Omental fat pad (tissue), 4 donors: Measurements from ENCODE around the gene ACIN1. TPM values are rescaled to one million over a fixed set of nuclear protein-coding genes. Genes with fewer than 3 reads are reported as not detected.

Experiments
- ATAC-seq: fragments of 150-250 bp; one replicate; pipeline ENCODE4 v1.9.1; 2016; ENCODE audit warnings: mild to moderate bottlenecking, moderate library complexity; ENCODE audit not compliant: low FRiP score
- DNase-seq: peaks from one replicate; pipeline ENCODE4 v3.0.0-alpha.2; 2019; ENCODE audit warnings: low spot score
- CTCF ChIP-seq, 3 donors: fragments of 450-650 bp; IDR thresholded peaks; one replicate each; pipeline ENCODE4 v1.5.1; 2016 to 2017; ENCODE audit warnings: antibody characterized with exemption in 3 of 3, mild to moderate bottlenecking in 3 of 3, moderate library complexity in 2 of 3
- total RNA-seq, 4 donors: library from RNA; depleted of rRNA; stranded (reverse); fragments of >200 nt; gene quantifications; one replicate each; pipeline ENCODE4 v1.1.0, GENCODE V29; 2016

Gene ACIN1
- total RNA-seq, 4 donors from 2014 or later = 85.6 to 143 (median 120) TPM

- TF ChIP-seq CTCF (IDR thresholded peaks at IDR 0.05) = no peak
- no peak for ATAC-seq
- no peak for DNase-seq
Observed at GRCh38 chr14:23124337-23124954, 29.5 kb upstream of the ACIN1 start.

GRCh38 chr14:23123419-23123818 is 28.5 kb upstream of the ACIN1 start:
- no peak for TF ChIP-seq CTCF (IDR thresholded peaks at IDR 0.05)
- DNase-seq = peak; percentile 42

GRCh38 chr14:23122086-23122485 is 27.1 kb upstream of the ACIN1 start:
- DNase-seq = no peak
- TF ChIP-seq CTCF (IDR thresholded peaks at IDR 0.05) = no peak
- no peak for ATAC-seq

More at GRCh38 chr14:23123419-23123818, 28.5 kb upstream of the ACIN1 start:
- no peak for ATAC-seq

- DNase-seq (no peak), ATAC-seq (peak; percentile 79)
- no peak for TF ChIP-seq CTCF (IDR thresholded peaks at IDR 0.05)
Observed at GRCh38 chr14:23121361-23121771, 26.4 kb upstream of the ACIN1 start.

- peak; percentile 10 to 100 (median 97) for TF ChIP-seq CTCF (IDR thresholded peaks at IDR 0.05)
- DNase-seq (peak; percentile 80), ATAC-seq (peak; percentile 88)
Observed at GRCh38 chr14:23120541-23121251, 25.8 kb upstream of the ACIN1 start.

DNA sequence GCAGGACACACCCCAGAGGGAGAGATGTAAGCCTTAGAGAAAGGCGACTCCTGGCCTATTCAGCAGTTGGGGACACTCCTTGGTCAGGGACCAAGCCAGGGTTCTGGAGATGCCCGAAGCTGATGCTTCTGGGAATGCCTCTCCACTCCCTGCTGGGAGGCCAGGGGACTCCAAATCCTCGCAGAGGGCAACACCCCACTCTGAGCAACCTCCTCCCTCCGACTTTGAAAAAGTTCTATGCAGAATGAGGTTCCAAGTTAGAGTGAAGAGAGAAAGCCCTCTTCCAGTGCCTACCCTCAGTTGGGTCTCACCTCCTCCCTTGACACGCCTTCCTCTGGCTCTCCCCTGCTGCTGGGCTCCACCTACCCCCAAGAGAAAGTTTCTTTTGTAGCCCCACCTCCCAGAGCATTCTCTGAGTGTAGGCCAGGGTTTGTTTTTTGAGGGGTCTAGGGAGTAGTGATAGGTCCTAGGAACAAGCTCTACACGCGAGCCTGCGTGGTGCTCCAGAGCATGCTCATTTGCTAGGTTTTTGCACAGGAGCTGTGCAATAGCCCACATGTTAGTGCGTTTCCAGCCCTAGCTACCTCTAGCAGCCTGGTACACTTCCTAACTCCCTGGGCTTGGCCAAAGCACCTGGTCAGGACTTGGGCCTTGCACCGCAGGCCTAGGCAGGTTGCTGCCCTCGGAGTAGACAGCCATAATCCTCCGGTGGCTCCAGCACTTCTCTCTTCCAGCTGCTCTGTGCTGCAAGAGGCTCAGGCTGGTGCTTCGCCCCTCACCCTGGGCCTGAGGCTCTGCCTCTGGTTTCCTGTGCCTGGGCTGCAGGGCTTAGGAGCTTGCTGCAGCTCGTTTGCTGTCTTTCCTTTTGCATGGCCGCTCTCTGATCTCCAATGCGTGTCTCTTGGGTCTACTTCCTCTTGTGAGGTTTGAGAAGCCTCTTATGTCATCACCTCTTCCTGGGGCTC is 24.7 kb upstream of the ACIN1 start:
- DNase-seq (no peak), ATAC-seq (no peak)
- no peak for TF ChIP-seq CTCF (IDR thresholded peaks at IDR 0.05)
